Measurements from ENCODE around the gene TNFSF12. TPM values are rescaled to one million over a fixed set of nuclear protein-coding genes. Genes with fewer than 3 reads are reported as not detected.
A peak's percentile ranks its signal among the peaks of the same experiment; 100 is the strongest.

TNFSF12 gene
- polyA plus RNA-seq, 3 donors, result 37.7 to 98.3 (median 50.2) TPM

- H3K36me3 ChIP-seq (replicated peaks in 1 of 2; ENCODE audit: control insufficient read depth in 1 of 2, insufficient read depth in 2 of 2, low read length in 2 of 2), result peaks cover 50 to 57% of the 10 kb centered on the region in 2 donors
- peaks cover 73 to 81% of the 10 kb centered on the region in 2 donors for H3K36me3 Mint-ChIP-seq
- no peak for DNase-seq
- H4K20me1 ChIP-seq (ENCODE audit: insufficient read depth, low read length), result peaks cover 79% of the 10 kb centered on the region
- H3K27ac ChIP-seq (ENCODE audit: low read depth in 1 of 2, low read length in 2 of 2), result peak overlapping the region; percentile 99
- H3K27me3 Mint-ChIP-seq (ENCODE audit: low read depth in 3 of 3), result peaks cover 0 to 13% (median 2%) of the 10 kb centered on the region in 3 donors
- no peaks in the 10 kb centered on the region for H3K27me3 ChIP-seq (ENCODE audit: control insufficient read depth in 2 of 2, insufficient read depth in 2 of 2, low read length in 2 of 2)
- TF ChIP-seq, protein P1, sequence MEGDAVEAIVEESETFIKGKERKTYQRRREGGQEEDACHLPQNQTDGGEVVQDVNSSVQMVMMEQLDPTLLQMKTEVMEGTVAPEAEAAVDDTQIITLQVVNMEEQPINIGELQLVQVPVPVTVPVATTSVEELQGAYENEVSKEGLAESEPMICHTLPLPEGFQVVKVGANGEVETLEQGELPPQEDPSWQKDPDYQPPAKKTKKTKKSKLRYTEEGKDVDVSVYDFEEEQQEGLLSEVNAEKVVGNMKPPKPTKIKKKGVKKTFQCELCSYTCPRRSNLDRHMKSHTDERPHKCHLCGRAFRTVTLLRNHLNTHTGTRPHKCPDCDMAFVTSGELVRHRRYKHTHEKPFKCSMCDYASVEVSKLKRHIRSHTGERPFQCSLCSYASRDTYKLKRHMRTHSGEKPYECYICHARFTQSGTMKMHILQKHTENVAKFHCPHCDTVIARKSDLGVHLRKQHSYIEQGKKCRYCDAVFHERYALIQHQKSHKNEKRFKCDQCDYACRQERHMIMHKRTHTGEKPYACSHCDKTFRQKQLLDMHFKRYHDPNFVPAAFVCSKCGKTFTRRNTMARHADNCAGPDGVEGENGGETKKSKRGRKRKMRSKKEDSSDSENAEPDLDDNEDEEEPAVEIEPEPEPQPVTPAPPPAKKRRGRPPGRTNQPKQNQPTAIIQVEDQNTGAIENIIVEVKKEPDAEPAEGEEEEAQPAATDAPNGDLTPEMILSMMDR (IDR thresholded peaks at IDR 0.05), result no peak
- peaks cover 0 to 4% (median 0%) of the 10 kb centered on the region in 7 donors for H3K9me3 Mint-ChIP-seq
- intact Hi-C loops (cut with micrococcal nuclease), result loop anchor here (5.0 to 10.0 kb wide), 2 partner anchors 251 to 266 kb away; partner anchors contain the start of gene NEURL4 (in 1 of the 2)
- H2AFZ ChIP-seq (ENCODE audit: insufficient read depth, low read depth, low read length, poor library complexity, severe bottlenecking), result no peak overlapping the region
- H3K4me3 ChIP-seq (replicated peaks in 1 of 3; ENCODE audit: low read depth in 2 of 3, low read length in 3 of 3), result peak overlapping the region in 1 of 3 experiments; percentile 100
- peak overlapping the region in 1 of 2 donors; percentile 97 for H3K4me3 Mint-ChIP-seq
- H3K4me1 Mint-ChIP-seq, result peaks cover 73% of the 10 kb centered on the region
- H3K79me2 ChIP-seq (ENCODE audit: insufficient read depth, low read length), result peaks cover 86% of the 10 kb centered on the region
- no peak overlapping the region for H3K9ac ChIP-seq (ENCODE audit: insufficient read depth, low read length, poor library complexity, severe bottlenecking)
- H3K9me3 ChIP-seq (replicated peaks in 1 of 2; ENCODE audit: control insufficient read depth in 1 of 2, insufficient read depth in 1 of 2, low read length in 2 of 2), result no peaks in the 10 kb centered on the region
- WGBS (ENCODE audit: insufficient coverage), result 71% methylated on average over 4 of the region's 7 CpGs
- H3K4me2 ChIP-seq (replicated peaks; ENCODE audit: extremely low read depth, low read length, poor library complexity, severe bottlenecking), result peak overlapping the region; percentile 91
- H3K4me1 ChIP-seq (ENCODE audit: control insufficient read depth in 1 of 2, insufficient read depth in 2 of 2, low read length in 2 of 2), result peaks cover 68 to 79% of the 10 kb centered on the region in 2 donors
- peak overlapping the region; percentile 79 to 100 (median 99) for H3K27ac Mint-ChIP-seq
Measured at GRCh38 chr17:7575959-7576358, 27.1 kb downstream of the TNFSF12 start.

DNA sequence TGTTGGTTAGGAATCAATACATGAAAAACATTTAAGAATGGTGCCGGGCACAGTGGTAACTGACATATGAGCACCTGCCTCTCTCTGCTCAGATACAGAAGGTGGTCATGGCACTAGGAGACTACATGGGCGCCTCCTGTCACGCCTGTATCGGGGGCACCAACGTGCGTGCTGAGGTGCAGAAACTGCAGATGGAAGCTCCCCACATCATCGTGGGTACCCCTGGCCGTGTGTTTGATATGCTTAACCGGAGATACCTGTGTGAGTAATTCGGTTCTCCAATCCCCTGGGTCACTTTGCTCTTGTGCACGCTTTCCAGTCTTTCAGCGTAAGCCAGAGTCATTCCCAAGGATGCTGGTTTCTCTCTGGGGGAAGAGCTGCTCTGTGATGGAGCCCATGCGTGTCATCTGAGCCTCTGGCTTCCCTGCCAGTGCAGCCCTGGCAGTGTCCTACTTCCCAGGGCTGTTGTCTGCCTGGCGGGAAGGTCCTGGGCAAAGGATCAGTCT, 27.6 kb downstream of the TNFSF12 start:
- Histone ChIP-seq H4K20me1 (ENCODE audit: insufficient read depth, low read length) (peaks cover 84% of the 10 kb centered on the region), H3K4me1 (ENCODE audit: control insufficient read depth in 1 of 2, insufficient read depth in 2 of 2, low read length in 2 of 2) (peaks cover 70 to 80% of the 10 kb centered on the region in 2 donors), H3K27ac (ENCODE audit: low read depth in 1 of 2, low read length in 2 of 2) (peak overlapping the region; percentile 99), H2AFZ (ENCODE audit: insufficient read depth, low read depth, low read length, poor library complexity, severe bottlenecking) (no peak overlapping the region), H3K27me3 (ENCODE audit: control insufficient read depth in 2 of 2, insufficient read depth in 2 of 2, low read length in 2 of 2) (no peaks in the 10 kb centered on the region), H3K79me2 (ENCODE audit: insufficient read depth, low read length) (peaks cover 86% of the 10 kb centered on the region), H3K36me3 (replicated peaks in 1 of 2; ENCODE audit: control insufficient read depth in 1 of 2, insufficient read depth in 2 of 2, low read length in 2 of 2) (peaks cover 49 to 52% of the 10 kb centered on the region in 2 donors), H3K4me2 (replicated peaks; ENCODE audit: extremely low read depth, low read length, poor library complexity, severe bottlenecking) (peak overlapping the region; percentile 91), H3K4me3 (replicated peaks in 1 of 3; ENCODE audit: low read depth in 2 of 3, low read length in 3 of 3) (peak overlapping the region in 1 of 3 experiments; percentile 100), H3K9ac (ENCODE audit: insufficient read depth, low read length, poor library complexity, severe bottlenecking) (no peak overlapping the region), H3K9me3 (replicated peaks in 1 of 2; ENCODE audit: control insufficient read depth in 1 of 2, insufficient read depth in 1 of 2, low read length in 2 of 2) (no peaks in the 10 kb centered on the region)
- H3K4me3 Mint-ChIP-seq, result peak overlapping the region; percentile 7 to 50
- peak in 1 of 3 donors; percentile 3 for DNase-seq
- H3K36me3 Mint-ChIP-seq, result peaks cover 73 to 81% of the 10 kb centered on the region in 2 donors
- intact Hi-C loops (cut with micrococcal nuclease), result loop anchor here (5.0 to 10.0 kb wide), 2 partner anchors 252 to 266 kb away; partner anchors contain the start of gene NEURL4 (in 1 of the 2)
- peaks cover 73% of the 10 kb centered on the region for H3K4me1 Mint-ChIP-seq
- peak overlapping the region; percentile 78 to 100 (median 99) for H3K27ac Mint-ChIP-seq
- WGBS (ENCODE audit: insufficient coverage), result 92% methylated on average over 13 of the region's 14 CpGs
- TF ChIP-seq, protein P1 (IDR thresholded peaks at IDR 0.05), result no peak
- H3K27me3 Mint-ChIP-seq (ENCODE audit: low read depth in 3 of 3), result peaks cover 0 to 13% (median 2%) of the 10 kb centered on the region in 3 donors
- peaks cover 0 to 4% (median 0%) of the 10 kb centered on the region in 7 donors for H3K9me3 Mint-ChIP-seq
